Chondrocyte (in vitro differentiated cells): ENCODE results near the gene PYHIN1. TPM values are rescaled to one million over a fixed set of nuclear protein-coding genes. Genes with fewer than 3 reads are reported as not detected.

ENCODE experiments used
- DNase-seq: peaks from one replicate; pipeline ENCODE4 v3.0.0; 2021; ENCODE audit warnings: mixed read lengths, low spot score
- H3K27ac Mint-ChIP-seq: one replicate; pipeline ENCODE4 v1.8.0; 2021; ENCODE audit warnings: mild to moderate bottlenecking, moderate library complexity, mixed read lengths; ENCODE audit not compliant: unreplicated experiment
- H3K27me3 Mint-ChIP-seq: 2 replicates; pipeline ENCODE4 v1.8.0; 2021; ENCODE audit warnings: low read depth, mixed read lengths
- H3K36me3 Mint-ChIP-seq: 2 replicates; pipeline ENCODE4 v1.8.0; 2021; ENCODE audit warnings: low read depth, mixed read lengths
- H3K4me1 Mint-ChIP-seq: 2 replicates; pipeline ENCODE4 v1.8.0; 2021; ENCODE audit warnings: low read depth, mild to moderate bottlenecking, mixed read lengths
- H3K4me3 Mint-ChIP-seq: one replicate; pipeline ENCODE4 v1.8.0; 2021; ENCODE audit warnings: mild to moderate bottlenecking, moderate library complexity, mixed read lengths; ENCODE audit not compliant: unreplicated experiment
- H3K9me3 Mint-ChIP-seq: 2 replicates; pipeline ENCODE4 v1.8.0; 2021; ENCODE audit warnings: low read depth, mixed read lengths
- CTCF ChIP-seq: fragments of 200-600 bp; sonication (generic); IDR thresholded peaks from 2 replicates; pipeline ENCODE4 v1.5.0; 2021; ENCODE audit warnings: antibody characterized with exemption, mild to moderate bottlenecking, moderate library complexity
- total RNA-seq: library from RNA; stranded (reverse); gene quantifications from 3 replicates; pipeline ENCODE4 v1.2.1, GENCODE V29; 2021

Gene PYHIN1
- total RNA-seq, 1 donor from 2014 or later = not detected

GRCh38 chr1:158983235-158983634 lies 51.9 kb downstream of the PYHIN1 start:
- Mint-ChIP-seq H3K27me3 (peaks cover 12% of the 10 kb centered on the region), H3K4me1 (no peaks in the 10 kb centered on the region), H3K27ac (no peak overlapping the region), H3K36me3 (no peaks in the 10 kb centered on the region), H3K9me3 (peaks cover 15% of the 10 kb centered on the region), H3K4me3 (no peak overlapping the region)
- no peak for DNase-seq
- no peak for TF ChIP-seq CTCF

GRCh38 chr1:158984386-158984785 lies 53.0 kb downstream of the PYHIN1 start:
- Mint-ChIP-seq H3K9me3 (peaks cover 15% of the 10 kb centered on the region), H3K4me1 (no peaks in the 10 kb centered on the region), H3K36me3 (no peaks in the 10 kb centered on the region), H3K27ac (no peak overlapping the region), H3K4me3 (no peak overlapping the region), H3K27me3 (peaks cover 19% of the 10 kb centered on the region)
- no peak for TF ChIP-seq CTCF
- no peak for DNase-seq

- peaks cover 26% of the 10 kb centered on the region for H3K27me3 Mint-ChIP-seq
- no peaks in the 10 kb centered on the region for H3K4me1 Mint-ChIP-seq
- no peak overlapping the region for H3K4me3 Mint-ChIP-seq
- no peaks in the 10 kb centered on the region for H3K9me3 Mint-ChIP-seq
- H3K36me3 Mint-ChIP-seq = no peaks in the 10 kb centered on the region
- no peak overlapping the region for H3K27ac Mint-ChIP-seq
- no peak for DNase-seq
- no peak for TF ChIP-seq CTCF
Measured at GRCh38 chr1:158989424-158989823, 58.1 kb downstream of the PYHIN1 start.

- no peak for TF ChIP-seq CTCF
- Mint-ChIP-seq H3K27ac (no peak overlapping the region), H3K4me1 (no peaks in the 10 kb centered on the region), H3K27me3 (peaks cover 18% of the 10 kb centered on the region), H3K4me3 (no peak overlapping the region), H3K9me3 (no peaks in the 10 kb centered on the region), H3K36me3 (no peaks in the 10 kb centered on the region)
- DNase-seq = no peak
Measured at GRCh38 chr1:158992787-158993312, 61.5 kb downstream of the PYHIN1 start.

GRCh38 chr1:158996998-158997397 lies 65.6 kb downstream of the PYHIN1 start:
- H3K36me3 Mint-ChIP-seq = no peaks in the 10 kb centered on the region
- no peak for TF ChIP-seq CTCF
- no peaks in the 10 kb centered on the region for H3K9me3 Mint-ChIP-seq
- no peaks in the 10 kb centered on the region for H3K27me3 Mint-ChIP-seq
- no peak overlapping the region for H3K27ac Mint-ChIP-seq
- no peak overlapping the region for H3K4me3 Mint-ChIP-seq
- H3K4me1 Mint-ChIP-seq = peaks cover 23% of the 10 kb centered on the region
- DNase-seq = no peak
